Measurements from ENCODE around the gene TMC2. TPM values are rescaled to one million over a fixed set of nuclear protein-coding genes. Genes with fewer than 3 reads are reported as not detected.
"Not testable (repeated sequence)": the region's sequence is repeated elsewhere in the genome, so short reads cannot be mapped to it uniquely, and the experiment has no call there.

Gene TMC2
- total and polyA plus RNA-seq, 3 donors from 2014 or later: 0.56 to 0.63 (median 0.59) TPM

- 47 to 51% methylated on average over 4 of the region's 4 CpGs for WGBS, 2 donors
- TF ChIP-seq POLR2A (IDR thresholded peaks at IDR 0.05): no peak
- TF ChIP-seq, protein P1, sequence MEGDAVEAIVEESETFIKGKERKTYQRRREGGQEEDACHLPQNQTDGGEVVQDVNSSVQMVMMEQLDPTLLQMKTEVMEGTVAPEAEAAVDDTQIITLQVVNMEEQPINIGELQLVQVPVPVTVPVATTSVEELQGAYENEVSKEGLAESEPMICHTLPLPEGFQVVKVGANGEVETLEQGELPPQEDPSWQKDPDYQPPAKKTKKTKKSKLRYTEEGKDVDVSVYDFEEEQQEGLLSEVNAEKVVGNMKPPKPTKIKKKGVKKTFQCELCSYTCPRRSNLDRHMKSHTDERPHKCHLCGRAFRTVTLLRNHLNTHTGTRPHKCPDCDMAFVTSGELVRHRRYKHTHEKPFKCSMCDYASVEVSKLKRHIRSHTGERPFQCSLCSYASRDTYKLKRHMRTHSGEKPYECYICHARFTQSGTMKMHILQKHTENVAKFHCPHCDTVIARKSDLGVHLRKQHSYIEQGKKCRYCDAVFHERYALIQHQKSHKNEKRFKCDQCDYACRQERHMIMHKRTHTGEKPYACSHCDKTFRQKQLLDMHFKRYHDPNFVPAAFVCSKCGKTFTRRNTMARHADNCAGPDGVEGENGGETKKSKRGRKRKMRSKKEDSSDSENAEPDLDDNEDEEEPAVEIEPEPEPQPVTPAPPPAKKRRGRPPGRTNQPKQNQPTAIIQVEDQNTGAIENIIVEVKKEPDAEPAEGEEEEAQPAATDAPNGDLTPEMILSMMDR (IDR thresholded peaks at IDR 0.05): no peak
- intact Hi-C loops (cut with DNase I; ENCODE audit: low total_unique reads): no loop called here
- H3K9me3 ChIP-seq: no peaks in the 10 kb centered on the region
- H3K36me3 ChIP-seq (ENCODE audit: low read depth, missing control alignments): no peaks in the 10 kb centered on the region
- H3K27ac ChIP-seq: no peak overlapping the region
- H3K4me1 ChIP-seq: no peaks in the 10 kb centered on the region
- no peak overlapping the region for H3K4me3 ChIP-seq
- H3K27me3 ChIP-seq: no peaks in the 10 kb centered on the region
- no peak for DNase-seq
These were observed 135.6 kb downstream of the TMC2 start for GRCh38 chr20:2671977-2672376.

- no peak for DNase-seq
- H3K4me3 ChIP-seq: no peak overlapping the region
- H3K9me3 ChIP-seq: no peaks in the 10 kb centered on the region
- no peaks in the 10 kb centered on the region for H3K36me3 ChIP-seq (ENCODE audit: low read depth, missing control alignments)
- H3K27ac ChIP-seq: no peak overlapping the region
- intact Hi-C loops (cut with DNase I; ENCODE audit: low total_unique reads): no loop called here
- TF ChIP-seq POLR2A (IDR thresholded peaks at IDR 0.05): no peak
- TF ChIP-seq, protein P1 (IDR thresholded peaks at IDR 0.05): no peak
- H3K27me3 ChIP-seq: no peaks in the 10 kb centered on the region
- 85 to 87% methylated on average over 3 of the region's 3 CpGs for WGBS, 2 donors
- no peaks in the 10 kb centered on the region for H3K4me1 ChIP-seq
These were observed 136.1 kb downstream of the TMC2 start for GRCh38 chr20:2672446-2672845.

- TF ChIP-seq, protein P1 (IDR thresholded peaks at IDR 0.05): no peak
- TF ChIP-seq POLR2A (IDR thresholded peaks at IDR 0.05): no peak
- no peaks in the 10 kb centered on the region for H3K9me3 ChIP-seq
- no peak for DNase-seq
- no peaks in the 10 kb centered on the region for H3K4me1 ChIP-seq
- no peaks in the 10 kb centered on the region for H3K27me3 ChIP-seq
- no peak overlapping the region for H3K4me3 ChIP-seq
- H3K36me3 ChIP-seq (ENCODE audit: low read depth, missing control alignments): no peaks in the 10 kb centered on the region
- intact Hi-C loops (cut with DNase I; ENCODE audit: low total_unique reads): no loop called here
- 95 to 100% methylated on average over 4 of the region's 4 CpGs for WGBS, 2 donors
- no peak overlapping the region for H3K27ac ChIP-seq
These were observed 137.1 kb downstream of the TMC2 start for GRCh38 chr20:2673453-2673852.

- Histone ChIP-seq H3K27ac (no peak overlapping the region), H3K36me3 (ENCODE audit: low read depth, missing control alignments) (no peaks in the 10 kb centered on the region), H3K27me3 (no peaks in the 10 kb centered on the region), H3K9me3 (no peaks in the 10 kb centered on the region), H3K4me3 (no peak overlapping the region), H3K4me1 (peaks cover 3% of the 10 kb centered on the region)
- 84 to 87% methylated on average over 4 of the region's 4 CpGs for WGBS, 2 donors
- TF ChIP-seq POLR2A (IDR thresholded peaks at IDR 0.05): no peak
- TF ChIP-seq, protein P1 (IDR thresholded peaks at IDR 0.05): no peak
- DNase-seq: no peak
- intact Hi-C loops (cut with DNase I; ENCODE audit: low total_unique reads): no loop called here
These were observed 143.7 kb downstream of the TMC2 start for GRCh38 chr20:2680046-2680445.

DNA sequence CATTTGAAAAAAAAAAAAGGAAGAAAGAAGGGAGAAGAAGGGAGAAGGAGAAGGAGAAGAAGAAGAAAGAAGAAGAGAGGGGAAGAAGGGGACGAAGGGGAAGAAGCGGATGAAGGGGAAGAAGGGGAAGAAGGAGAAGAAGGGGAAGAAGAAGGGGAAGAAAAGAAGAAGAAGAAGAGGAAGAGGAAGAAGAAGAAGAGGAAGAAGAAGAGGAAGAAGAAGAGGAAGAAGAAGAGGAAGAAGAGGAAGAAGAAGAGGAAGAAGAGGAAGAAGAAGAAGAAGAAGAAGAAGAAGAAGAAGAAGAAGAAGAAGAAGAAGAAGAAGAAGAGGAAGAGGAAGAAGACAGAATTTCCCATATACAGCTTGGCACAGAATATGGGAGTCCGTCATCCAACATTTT is 145.7 kb downstream of the TMC2 start:
- H3K36me3 ChIP-seq (ENCODE audit: low read depth, missing control alignments); H3K27me3 ChIP-seq; H3K9me3 ChIP-seq; intact Hi-C loops (cut with DNase I; ENCODE audit: low total_unique reads); H3K27ac ChIP-seq; H3K4me3 ChIP-seq; H3K4me1 ChIP-seq; DNase-seq: not testable (repeated sequence)
- whole genome bisulfite sequencing, 2 donors: 87 to 90% methylated on average over 3 of the region's 3 CpGs

GRCh38 chr20:2684817-2685216 is 148.4 kb downstream of the TMC2 start:
- H3K27me3 ChIP-seq; H3K36me3 ChIP-seq (ENCODE audit: low read depth, missing control alignments); intact Hi-C loops (cut with DNase I; ENCODE audit: low total_unique reads); H3K4me1 ChIP-seq; H3K27ac ChIP-seq; DNase-seq; H3K9me3 ChIP-seq; H3K4me3 ChIP-seq: not testable (repeated sequence)
- WGBS, 2 donors: 75 to 86% methylated on average over 4 of the region's 4 CpGs
